Fibroblast of skin of left biceps (primary cell): ENCODE measurements around the gene KL.

Source experiments
- DNase-seq, 2 experiments: peaks; one replicate each; pipeline ENCODE4 v3.0.0-alpha.2; 2013; ENCODE audit warnings: low read depth in 2 of 2

KL gene

GRCh38 chr13:33016414-33017322 is at the start of gene KL:
KL (plus strand) TSS chr13:33016423; CDS start chr13:33016441, 18 bp downstream.
- no peak for DNase-seq

- no peak for DNase-seq
Observed at GRCh38 chr13:32967584-32968182, 48.5 kb upstream of the KL start.

- no peak for DNase-seq
Observed at GRCh38 chr13:32968316-32968715, 47.9 kb upstream of the KL start.

- no peak for DNase-seq
Observed at GRCh38 chr13:32968793-32969192, 47.4 kb upstream of the KL start.

- peak in 1 of 2 experiments; percentile 21 for DNase-seq
Observed at GRCh38 chr13:32969516-32969941, 46.7 kb upstream of the KL start.

- no peak for DNase-seq
Observed at GRCh38 chr13:32976056-32976805, 40.0 kb upstream of the KL start.

- DNase-seq, result no peak
Observed at GRCh38 chr13:32976912-32977311, 39.3 kb upstream of the KL start.

- DNase-seq, result no peak
Observed at GRCh38 chr13:32977321-32977720, 38.9 kb upstream of the KL start.

- no peak for DNase-seq
Observed at GRCh38 chr13:32978278-32978677, 37.9 kb upstream of the KL start.

GRCh38 chr13:32983058-32983457 is 33.2 kb upstream of the KL start:
- DNase-seq, result no peak

GRCh38 chr13:32984857-32985626 is 31.2 kb upstream of the KL start:
- DNase-seq, result no peak

- no peak for DNase-seq
Observed at GRCh38 chr13:32986552-32986951, 29.7 kb upstream of the KL start.

- DNase-seq, result no peak
Observed at GRCh38 chr13:32987462-32987861, 28.8 kb upstream of the KL start.

- DNase-seq, result no peak
Observed at GRCh38 chr13:32988608-32989289, 27.5 kb upstream of the KL start.

- no peak for DNase-seq
Observed at GRCh38 chr13:32989290-32989667, 26.9 kb upstream of the KL start.

- no peak for DNase-seq
Observed at GRCh38 chr13:32989942-32990341, 26.3 kb upstream of the KL start.

- DNase-seq, result no peak
Observed at GRCh38 chr13:32993145-32993544, 23.1 kb upstream of the KL start.

GRCh38 chr13:32997399-32997798 is 18.8 kb upstream of the KL start:
- no peak for DNase-seq

- DNase-seq, result no peak
Observed at GRCh38 chr13:32998966-32999365, 17.3 kb upstream of the KL start.

GRCh38 chr13:33000365-33000764 is 15.9 kb upstream of the KL start:
- no peak for DNase-seq

GRCh38 chr13:33003458-33004019 is 12.7 kb upstream of the KL start:
- no peak for DNase-seq
